Brain pericyte (primary cell): Measurements from ENCODE around the gene AASS.
"Not testable (repeated sequence)": the region's sequence is repeated elsewhere in the genome, so short reads cannot be mapped to it uniquely, and the experiment has no call there.

Experiments
- DNase-seq: peaks from one replicate; pipeline ENCODE4 v3.0.0-alpha.2; 2012; ENCODE audit warnings: low read depth, low spot score

Gene AASS

DNA sequence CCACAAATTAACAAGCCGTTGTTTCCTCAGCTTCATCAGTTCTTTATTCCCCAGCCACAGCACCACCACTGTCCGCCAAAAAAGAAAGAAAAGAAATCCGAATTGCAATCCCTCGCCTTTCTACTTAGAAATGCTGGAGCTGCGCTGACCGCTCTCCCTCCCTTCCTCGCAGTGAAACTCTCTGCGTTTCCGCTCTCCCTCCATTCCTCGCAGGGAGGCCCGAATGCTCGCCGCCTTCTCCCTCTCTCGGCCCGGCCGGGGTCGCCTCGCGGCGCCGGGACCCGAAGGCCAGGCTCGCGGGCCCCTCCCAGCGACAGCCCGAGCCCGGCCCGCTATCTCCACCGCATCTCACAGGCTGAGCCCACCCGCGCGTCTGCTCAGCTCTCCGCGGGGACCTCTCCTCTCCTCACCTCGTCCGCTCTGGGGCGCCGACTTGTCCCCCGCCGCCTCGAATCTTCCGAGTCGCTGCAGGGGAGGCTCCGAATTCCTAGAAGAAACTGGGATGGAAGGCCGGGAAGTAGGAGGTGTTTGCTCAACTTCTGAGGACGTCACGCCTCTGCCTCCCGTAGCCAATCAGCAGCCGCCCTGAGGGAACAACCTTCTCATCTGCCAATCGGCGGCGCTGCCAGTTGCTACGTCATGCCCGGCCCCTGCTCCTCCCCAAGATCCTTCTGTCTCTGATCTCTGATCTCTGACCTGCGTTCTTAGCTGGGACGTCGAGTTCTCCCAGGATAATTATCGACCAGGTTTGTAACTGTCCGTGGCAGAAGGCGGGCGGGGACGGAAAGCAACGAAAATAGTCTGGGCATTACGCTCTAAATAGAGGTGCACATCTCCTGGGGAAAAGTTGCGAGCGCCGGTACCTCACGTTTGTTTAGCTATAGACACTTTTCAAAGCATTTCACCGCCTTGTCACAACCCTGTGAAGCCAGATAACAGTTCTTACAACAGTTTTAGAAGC is at the start of gene AASS:
TSS of gene AASS (minus strand) at position 499 of the 961 bp plus-strand sequence. CDS start 10,523 bp downstream, outside the sequence.
- DNase-seq: peak; percentile 80

DNA sequence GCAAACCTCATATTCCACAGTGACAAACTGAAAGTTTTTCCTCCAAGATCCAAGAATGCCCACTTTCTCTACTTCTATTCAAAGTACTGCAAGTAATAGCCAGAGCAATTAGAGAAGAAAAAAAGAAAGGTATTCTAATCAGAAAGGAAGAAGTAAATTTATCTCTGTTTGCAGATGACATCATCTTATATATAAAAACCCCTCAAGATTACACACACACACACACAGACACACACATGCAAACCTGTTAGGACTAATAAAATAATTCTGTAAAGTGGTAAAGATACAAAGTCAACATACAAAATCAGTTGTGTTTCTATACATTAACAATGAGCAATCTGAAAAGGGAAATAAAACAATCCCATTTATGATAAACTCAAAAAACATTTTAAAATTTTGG is 44.7 kb upstream of the AASS start:
- no peak for DNase-seq

- no peak for DNase-seq
Measured at GRCh38 chr7:122183106-122183505, 39.1 kb upstream of the AASS start.

DNA sequence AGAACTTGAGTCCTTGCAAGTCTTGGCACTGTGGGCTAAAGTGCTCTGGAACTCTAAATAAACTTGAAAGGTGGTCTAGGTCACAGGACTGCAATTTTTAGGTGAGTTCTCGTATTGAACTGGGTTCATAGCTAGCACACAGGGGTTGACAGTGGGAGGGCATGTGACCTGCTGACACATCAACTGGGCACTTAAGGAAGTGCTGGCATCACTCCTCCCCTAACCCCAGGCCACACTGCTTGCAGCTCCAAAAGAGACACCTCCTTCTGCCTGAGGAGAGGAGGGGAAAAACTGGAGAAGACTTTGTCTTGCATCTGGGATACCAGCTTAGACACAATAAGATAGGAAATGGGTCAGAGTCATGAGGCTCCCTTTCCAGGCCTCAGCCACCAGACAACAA is 38.0 kb upstream of the AASS start:
- no peak for DNase-seq

DNA sequence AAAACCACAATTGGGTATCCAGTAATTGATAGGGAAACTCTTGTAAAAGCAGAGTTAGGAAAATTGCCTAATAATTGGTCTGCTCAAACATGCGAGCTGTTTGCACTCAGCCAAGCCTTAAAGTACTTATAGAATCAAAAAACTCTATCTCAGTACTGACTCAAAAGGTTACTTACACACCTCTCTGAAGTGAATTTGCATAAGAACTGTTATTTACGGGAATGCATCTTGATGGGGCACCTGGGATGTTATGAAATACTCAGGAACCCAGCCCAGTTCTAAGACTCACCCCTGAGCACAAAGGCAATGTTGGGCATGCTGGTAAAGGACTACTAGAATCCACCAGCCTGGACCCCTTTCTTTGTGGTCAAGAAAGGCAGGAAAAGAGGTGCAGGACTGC is 28.1 kb upstream of the AASS start:
- DNase-seq: not testable (repeated sequence)

DNA sequence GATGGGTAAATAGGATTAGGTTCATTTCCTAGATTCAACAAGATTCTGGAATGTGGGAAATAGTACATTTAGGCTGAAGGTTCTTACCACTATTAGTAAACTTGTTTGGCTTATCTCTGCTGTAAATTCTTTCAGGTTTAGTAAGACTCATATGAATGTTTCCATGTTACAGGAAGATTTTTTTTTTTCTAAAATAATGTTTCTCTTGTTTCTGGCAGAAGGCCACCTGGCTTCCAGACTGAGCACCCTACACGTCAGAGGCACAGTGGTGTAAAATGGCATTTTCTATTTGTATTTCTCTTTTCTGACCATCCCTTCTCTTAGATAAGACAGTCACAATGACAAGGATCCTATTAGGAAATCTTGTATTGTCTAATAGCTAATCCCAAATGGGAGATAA is 22.7 kb upstream of the AASS start:
- no peak for DNase-seq

DNA sequence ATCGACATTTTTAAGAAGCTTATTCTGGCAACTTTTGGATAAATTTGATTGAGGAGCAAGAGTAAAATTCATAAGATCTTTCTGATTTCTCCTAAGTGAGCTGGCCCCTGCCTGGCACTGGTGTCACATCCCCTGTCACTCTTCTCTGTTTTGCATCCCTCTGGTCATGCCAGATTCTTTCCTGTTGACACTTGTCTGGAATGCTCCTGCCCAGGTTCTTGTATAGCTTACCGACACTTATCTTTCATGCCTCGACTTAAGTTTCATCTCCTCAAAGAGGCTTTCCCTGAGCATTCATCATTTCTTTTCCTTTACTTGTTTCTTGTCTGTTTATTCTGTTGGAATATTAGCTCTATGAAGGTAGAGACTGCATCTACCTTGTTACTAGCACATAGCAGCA is 22.2 kb upstream of the AASS start:
- DNase-seq: no peak

DNA sequence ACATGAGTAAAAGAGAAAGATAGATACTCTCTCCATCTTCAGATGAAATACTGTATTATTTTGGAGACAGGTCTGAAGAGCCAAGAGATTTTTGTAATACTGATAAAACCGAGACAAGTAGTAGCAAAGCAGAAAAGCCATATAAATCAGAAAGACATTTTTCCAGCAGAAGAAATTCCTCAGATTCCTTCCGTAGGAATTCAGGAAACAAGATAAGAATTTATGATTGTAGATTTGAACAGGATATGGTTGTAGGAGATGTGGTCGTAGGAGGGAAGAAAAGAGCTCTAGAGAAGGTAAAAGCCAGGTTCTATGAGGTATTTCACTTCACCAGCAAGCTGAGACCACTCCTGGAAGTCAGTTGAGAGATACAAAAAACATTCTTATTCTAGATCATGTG is 17.6 kb upstream of the AASS start:
- no peak for DNase-seq

- DNase-seq: no peak
Measured at GRCh38 chr7:122155566-122155965, 11.5 kb upstream of the AASS start.

DNA sequence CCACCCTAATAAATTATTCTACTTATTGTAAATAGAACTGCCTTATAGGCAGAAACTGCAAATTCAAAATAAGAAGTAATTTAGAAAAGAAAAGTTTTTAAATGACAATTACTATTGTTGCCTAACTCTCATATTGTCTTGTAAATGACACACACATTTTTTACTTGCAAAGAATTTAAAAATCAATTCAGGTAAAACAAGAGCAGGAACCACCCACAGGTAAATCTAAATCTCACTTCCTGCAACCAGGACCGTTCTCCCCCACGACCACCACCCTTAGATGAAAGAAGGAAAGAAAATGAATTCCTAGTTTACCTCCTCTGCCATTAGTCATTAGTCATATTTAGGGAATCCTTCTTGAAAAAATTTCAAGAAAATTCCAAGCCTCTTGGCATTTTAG is 4.8 kb upstream of the AASS start:
- DNase-seq: no peak

DNA sequence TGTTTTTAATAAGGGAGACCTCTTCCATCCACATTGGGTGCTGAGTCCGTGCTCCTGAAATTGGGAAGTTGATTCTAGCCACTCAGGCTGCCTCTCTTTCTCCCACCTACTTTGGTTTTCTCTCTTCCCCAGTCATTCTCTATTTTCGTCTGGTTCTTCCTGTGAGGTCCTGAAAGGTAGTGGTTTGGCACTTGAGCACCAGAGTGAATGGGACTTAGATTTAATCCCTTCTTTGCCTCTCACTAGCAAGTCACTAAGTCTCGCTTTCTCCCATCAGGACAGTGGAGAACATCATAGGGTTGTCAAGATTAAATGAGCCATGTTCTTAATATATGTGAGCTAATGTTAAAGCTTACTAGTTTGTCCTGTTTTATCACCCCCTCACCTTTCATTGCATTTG is 4.0 kb upstream of the AASS start:
- no peak for DNase-seq

- no peak for DNase-seq
Measured at GRCh38 chr7:122145937-122146645, 2.0 kb upstream of the AASS start.

DNA sequence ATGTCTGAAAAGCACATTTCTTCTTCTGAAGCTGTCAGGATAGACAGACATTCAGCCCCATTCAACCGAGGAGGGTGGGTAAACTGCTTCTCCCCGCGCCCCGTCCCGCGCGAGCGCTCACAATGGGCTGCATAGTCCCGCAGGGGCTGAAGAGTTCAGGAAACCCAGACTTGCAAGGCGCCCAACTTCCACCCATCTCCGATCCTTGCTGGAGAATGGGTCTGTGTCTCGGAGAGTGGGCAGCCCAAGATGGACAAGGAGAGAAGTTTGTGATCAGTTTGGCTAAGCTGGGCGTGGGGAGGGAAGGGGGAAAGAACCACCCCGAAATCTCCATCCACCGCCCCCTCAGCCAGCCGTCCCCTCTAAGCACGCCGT is 686 bp downstream of the AASS start:
- DNase-seq: peak; percentile 10

GRCh38 chr7:122140918-122141317 is 3.1 kb downstream of the AASS start:
- DNase-seq: no peak

DNA sequence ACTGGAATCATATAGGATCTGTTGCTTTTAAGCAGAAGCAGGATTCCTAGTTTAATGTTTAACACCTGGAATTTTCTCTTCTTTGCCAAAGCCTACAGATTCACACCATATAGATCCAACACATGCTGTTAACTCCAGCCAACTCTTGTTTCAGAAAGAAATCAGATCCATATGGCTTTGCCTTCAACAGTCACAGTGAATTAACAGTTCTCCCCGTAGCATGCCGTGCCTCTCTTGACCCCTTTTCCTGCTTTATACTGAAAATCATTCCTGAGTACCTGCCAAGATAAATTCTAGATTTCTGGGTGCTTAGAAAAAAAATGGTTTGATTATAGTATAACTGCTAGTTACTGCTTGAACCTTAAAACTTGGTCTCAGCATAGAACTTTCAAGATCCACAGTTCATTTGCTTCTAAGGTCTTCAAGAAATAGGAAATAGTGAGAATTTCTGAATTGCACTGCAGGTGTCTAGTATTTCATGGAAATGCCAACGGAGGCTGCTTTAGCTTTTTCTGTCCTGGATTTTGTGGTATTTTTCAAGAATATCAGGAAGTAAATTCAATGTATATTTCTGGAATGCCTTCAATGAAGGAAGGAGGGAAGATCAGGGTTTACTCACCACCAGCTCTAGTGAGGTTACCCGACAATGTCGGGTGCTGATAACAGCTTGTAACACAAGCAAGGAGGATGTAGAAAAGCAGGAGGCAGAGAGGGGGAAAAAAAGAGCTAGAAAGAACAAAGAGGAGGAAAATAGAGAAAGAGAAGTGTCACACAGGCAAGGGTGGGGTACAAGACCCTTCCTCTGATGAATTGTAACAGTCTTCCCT is 6.6 kb downstream of the AASS start:
- peak; percentile 21 for DNase-seq

- DNase-seq: no peak
Measured at GRCh38 chr7:122136639-122137245, 7.3 kb downstream of the AASS start.

GRCh38 chr7:122136078-122136477 is 8.0 kb downstream of the AASS start:
- no peak for DNase-seq

GRCh38 chr7:122135275-122135674 is 8.8 kb downstream of the AASS start:
- DNase-seq: no peak

- not testable (repeated sequence) for DNase-seq
Measured at GRCh38 chr7:122134793-122135192, 9.3 kb downstream of the AASS start.

DNA sequence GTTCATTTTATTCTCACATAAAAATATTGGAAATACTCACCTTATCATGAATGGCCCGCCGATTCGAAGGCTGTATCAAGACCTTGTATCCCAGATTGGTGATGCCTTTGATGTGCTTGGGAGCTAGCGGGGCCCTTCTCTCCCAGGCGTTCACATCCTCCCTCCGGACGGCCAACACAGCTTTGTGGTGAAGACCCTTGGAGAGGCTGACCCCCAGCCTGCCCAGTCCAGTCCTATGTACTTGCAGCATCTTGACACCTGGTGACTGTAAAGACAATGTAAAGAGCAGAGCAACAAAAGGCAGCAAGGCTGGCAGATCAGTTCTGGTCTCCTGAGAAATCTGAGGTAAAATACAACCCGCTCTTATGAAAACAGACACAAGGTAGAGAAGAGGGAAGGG is 10.6 kb downstream of the AASS start:
- no peak for DNase-seq

GRCh38 chr7:122132341-122132740 is 11.7 kb downstream of the AASS start:
- DNase-seq: no peak

GRCh38 chr7:122123746-122124145 is 20.3 kb downstream of the AASS start:
- no peak for DNase-seq
